Measurements from ENCODE around the gene CFDP1.
A peak's percentile ranks its signal among the peaks of the same experiment; 100 is the strongest.

Gene CFDP1

GRCh38 chr16:75319513-75320411, 113.5 kb downstream of the CFDP1 start:
- DNase-seq (ENCODE audit: low read depth): peak; percentile 91

DNA sequence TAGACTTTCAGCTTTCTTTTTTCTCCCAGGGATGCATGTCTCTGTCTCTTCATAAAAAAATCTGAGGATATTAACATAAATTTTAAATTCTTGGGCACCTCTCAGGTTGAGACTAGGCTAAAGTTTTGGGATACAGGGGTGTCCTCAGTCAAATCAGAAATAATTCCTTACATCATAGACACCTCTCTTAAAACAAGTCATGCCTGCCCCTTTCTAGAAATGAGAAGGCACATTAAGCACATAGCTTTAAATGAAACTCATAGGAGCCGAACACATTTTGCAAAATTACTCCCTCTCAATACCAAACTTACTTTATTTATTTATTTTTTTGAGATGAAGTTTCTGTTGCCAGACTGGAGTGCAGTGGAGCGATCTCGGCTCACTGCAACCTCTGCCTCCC, 114.6 kb downstream of the CFDP1 start:
- no peak for DNase-seq (ENCODE audit: low read depth)

GRCh38 chr16:75317532-75317931, 115.8 kb downstream of the CFDP1 start:
- no peak for DNase-seq (ENCODE audit: low read depth)

DNA sequence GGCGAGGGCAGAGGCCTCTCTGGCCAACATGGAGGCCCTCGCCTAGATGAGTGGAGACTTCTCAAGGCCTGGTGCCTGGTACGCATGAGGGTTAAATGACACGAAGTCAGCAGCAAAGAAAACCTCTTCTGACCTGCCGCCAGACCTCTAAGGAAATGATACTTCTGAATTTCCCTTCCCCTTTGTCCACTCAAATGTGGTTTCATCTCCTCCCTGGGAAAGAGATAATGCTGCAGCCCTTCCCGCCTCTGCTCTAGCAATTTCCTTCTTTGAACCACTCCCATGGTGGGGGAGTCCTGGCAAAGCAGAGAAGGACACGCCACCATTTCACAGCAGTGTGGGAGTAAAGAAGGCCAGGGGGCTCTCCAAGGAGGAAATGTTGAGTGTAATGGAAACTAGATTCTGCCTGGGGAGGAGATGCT, 116.2 kb downstream of the CFDP1 start:
- no peak for DNase-seq (ENCODE audit: low read depth)

DNA sequence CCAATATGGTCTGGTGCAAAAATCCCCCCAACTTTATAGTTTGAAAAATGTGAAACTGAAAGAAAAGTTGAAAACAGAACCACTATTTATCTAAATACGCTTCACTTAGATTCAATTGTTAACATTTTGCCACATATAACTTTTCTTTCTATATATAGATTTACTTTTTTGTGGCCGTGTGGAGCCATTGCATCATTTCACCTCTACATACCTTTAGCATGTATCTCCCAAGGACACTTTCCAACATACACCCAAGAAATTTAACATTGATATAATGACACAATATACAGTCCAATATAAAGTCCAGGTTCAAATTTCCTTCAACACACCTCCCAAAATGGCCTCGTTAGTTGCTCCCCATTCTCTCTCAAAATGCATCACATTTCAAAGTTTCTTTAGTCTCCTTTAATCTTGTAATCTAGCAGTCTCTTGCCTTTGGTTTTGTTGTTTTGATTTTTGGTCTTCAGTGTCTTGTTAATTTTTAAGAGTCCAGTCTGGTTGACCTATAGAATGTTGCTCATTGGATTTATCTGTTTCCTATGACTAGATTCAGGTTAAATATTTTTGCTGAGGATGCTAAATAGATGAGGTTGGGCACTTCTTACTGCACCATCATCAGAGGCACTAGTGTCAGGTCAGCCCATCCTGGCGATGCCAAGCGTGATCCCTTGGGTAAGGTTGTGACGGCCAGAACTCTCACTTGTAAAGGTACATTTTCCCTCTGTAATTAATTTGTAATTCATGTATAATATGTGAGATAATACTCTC, 117.6 kb downstream of the CFDP1 start:
- DNase-seq (ENCODE audit: low read depth): no peak

DNA sequence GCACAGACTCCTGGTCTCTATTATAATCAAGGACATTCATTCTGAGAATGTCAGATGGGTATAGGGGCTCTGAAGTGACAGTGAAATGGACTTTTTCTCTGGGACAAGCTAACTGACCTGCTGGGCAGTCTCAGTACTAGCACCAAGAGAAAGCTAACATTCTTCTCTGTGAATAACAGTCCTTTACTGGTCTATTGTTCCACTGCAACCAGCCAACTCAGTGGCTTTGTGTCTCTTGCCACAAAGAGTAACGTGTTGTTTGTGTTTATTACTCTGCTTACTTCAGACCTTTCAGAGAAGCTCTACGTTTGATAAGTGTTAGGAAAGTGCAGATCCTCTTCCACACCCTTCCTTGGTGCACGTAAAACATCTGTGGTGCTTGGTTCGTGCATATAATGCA, 120.4 kb downstream of the CFDP1 start:
- no peak for DNase-seq (ENCODE audit: low read depth)

- peak; percentile 45 for DNase-seq (ENCODE audit: low read depth)
Observed at GRCh38 chr16:75311383-75311938, 121.8 kb downstream of the CFDP1 start.

- no peak for DNase-seq (ENCODE audit: low read depth)
Observed at GRCh38 chr16:75310541-75310940, 122.8 kb downstream of the CFDP1 start.

DNA sequence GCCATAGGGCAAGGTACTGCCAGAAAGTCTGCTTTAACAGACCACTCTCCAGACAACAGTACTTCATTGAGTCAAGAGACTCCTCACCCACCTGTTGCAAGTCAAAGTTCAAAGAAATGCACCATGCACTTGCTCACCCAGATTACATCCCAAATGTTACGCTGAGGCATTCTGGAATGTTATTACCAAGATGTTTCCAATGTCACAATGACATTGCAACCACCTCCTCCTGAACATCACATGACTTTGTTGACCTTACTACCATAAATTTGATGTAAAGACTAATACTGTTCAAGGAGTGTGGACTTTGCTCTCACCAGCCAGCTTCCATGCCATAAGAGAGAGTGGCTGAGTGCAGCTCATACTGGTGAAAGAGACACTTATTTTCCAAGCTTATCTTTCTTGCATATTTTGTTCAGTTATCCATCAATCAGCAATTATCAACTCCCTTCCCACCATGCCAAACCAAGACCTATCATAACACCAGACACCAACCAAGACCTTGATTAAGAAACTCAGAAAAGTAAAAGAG, 123.3 kb downstream of the CFDP1 start:
- DNase-seq (ENCODE audit: low read depth): no peak

DNA sequence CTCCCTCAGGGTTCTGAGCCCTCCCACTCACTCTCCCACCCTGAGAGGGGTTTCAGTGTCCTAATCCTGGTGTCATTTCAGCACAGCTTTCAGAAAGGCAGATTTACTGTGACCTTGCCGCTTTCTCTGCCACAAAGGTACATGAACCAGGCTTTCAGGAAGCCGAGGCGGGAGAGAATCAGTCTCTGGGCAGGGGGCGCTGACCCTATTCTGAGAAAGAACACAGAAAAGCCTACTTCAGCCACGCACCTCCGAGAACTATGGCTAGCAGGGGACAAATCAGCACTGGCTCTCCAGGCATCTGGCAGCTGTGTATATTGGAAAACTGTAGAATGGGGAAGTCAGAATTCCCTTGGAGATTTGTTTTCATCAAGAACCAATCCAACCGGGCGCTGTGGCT, 124.1 kb downstream of the CFDP1 start:
- no peak for DNase-seq (ENCODE audit: low read depth)

GRCh38 chr16:75308011-75308410, 125.3 kb downstream of the CFDP1 start:
- DNase-seq (ENCODE audit: low read depth): no peak

- DNase-seq (ENCODE audit: low read depth): no peak
Observed at GRCh38 chr16:75307506-75307905, 125.8 kb downstream of the CFDP1 start.

DNA sequence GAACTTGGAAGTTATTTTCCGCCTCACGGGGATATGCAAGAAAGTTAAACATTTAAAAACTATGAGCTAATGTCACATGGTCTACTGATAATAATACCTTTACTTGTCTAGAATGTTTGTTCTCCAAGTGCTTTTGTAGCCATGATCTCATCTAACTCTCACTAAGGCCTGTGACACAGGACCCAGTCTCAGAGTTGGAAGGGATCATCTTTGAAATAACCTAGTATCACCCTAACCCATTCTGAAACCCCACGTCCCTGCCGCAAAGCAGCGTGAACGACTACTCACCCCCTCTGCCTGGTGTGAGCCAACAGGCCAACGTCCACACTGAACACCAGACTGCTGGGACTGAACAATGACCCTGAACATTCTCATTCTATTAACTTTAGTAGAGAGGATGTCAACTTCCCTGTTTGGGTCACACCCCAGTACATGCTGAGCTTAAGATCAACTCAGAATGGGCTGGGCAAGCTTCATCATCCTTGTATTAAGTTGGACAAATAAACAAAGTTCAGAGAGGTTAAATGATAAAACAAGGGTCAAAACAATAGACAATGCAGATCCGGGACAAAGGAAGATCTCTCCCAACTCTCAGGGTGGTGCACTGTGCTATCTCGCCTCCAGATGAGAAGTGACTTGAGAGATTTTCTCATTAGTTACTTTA, 127.1 kb downstream of the CFDP1 start:
- no peak for DNase-seq (ENCODE audit: low read depth)

GRCh38 chr16:75305364-75306098, 127.8 kb downstream of the CFDP1 start:
- peak; percentile 100 for DNase-seq (ENCODE audit: low read depth)

DNA sequence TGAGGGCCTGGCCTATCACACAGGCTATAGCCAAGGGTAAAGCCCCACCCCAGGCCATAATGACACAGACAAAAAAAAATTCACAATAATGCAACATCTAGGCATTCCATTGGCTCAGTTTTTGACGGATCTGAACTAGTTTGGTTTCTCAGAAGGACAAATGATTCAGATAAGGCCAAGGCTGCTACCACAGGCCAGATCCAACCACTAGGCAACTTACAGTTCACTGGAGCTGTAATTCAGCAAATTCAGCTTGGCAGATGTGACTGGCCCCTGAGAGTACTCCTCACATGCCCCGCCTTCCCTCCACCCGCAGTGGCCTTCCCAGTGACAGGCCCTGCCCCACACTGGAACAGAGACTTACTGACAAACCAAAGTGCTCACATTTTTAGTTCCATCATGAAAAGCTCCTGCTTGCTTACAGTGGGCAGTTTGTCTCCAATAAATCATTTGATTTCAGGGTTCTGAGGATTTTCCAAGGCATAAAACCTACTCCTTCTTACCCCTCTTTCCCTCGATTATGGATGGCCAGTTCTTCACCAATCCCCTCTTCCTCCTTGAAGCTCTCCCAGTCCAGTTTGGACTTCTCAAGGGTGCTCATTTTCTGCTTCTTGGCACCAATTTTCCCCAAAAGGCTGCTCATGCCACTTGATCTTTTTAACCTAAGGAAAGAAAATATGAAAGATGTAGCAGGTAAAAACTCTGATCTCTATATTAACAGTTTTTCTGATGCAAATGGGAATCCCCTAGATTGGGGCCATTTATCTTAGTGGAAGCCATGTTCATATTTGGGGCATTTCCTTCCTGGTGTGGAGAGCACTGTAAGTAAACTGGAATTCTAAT, 128.6 kb downstream of the CFDP1 start:
- DNase-seq (ENCODE audit: low read depth): peak; percentile 97

GRCh38 chr16:75301804-75302203, 131.5 kb downstream of the CFDP1 start:
- no peak for DNase-seq (ENCODE audit: low read depth)

DNA sequence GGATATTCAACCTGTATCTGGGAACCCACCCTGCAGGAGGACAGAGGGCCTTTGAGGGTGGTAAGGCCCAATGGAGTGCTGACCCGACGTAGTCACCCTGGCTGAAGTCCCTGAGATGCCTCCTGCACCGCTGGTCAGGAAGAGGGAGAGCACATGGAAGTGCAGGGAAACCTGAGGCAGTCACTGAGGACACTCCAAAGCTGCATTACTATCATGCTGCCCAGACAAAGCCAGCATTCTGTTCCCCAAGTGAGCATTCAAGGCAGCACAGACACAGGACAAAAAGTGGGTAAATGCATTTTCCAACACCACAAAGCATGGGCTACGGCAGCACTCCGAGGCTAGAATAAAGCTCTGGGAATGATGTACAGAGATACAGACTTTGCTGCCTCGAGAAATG, 135.0 kb downstream of the CFDP1 start:
- DNase-seq (ENCODE audit: low read depth): no peak

- DNase-seq (ENCODE audit: low read depth): no peak
Observed at GRCh38 chr16:75296606-75297005, 136.7 kb downstream of the CFDP1 start.

- no peak for DNase-seq (ENCODE audit: low read depth)
Observed at GRCh38 chr16:75294773-75295459, 138.4 kb downstream of the CFDP1 start.

GRCh38 chr16:75293772-75294171, 139.5 kb downstream of the CFDP1 start:
- no peak for DNase-seq (ENCODE audit: low read depth)

Data from GM04503 (cell line).